Suprapubic skin (tissue), 4 donors: ENCODE data around the gene SCGN. TPM values are rescaled to one million over a fixed set of nuclear protein-coding genes. Genes with fewer than 3 reads are reported as not detected.
"Not testable (repeated sequence)": the region's sequence is repeated elsewhere in the genome, so short reads cannot be mapped to it uniquely, and the experiment has no call there.

ENCODE experiments used
- DNase-seq, 2 donors: peaks; one replicate each; pipeline ENCODE4 v3.0.0-alpha.2; 2019; ENCODE audit warnings: low spot score in 2 of 2
- H3K27ac ChIP-seq: fragments of 200-600 bp; sonication (generic); one replicate; pipeline ENCODE4 v1.5.1; 2019
- H3K27me3 ChIP-seq: fragments of 200-600 bp; sonication (generic); one replicate; pipeline ENCODE4 v1.5.1; 2019
- H3K36me3 ChIP-seq: fragments of 200-600 bp; sonication (generic); one replicate; pipeline ENCODE4 v1.5.1; 2019
- H3K4me1 ChIP-seq: fragments of 200-600 bp; sonication (generic); one replicate; pipeline ENCODE4 v1.5.1; 2019
- H3K4me3 ChIP-seq: fragments of 200-600 bp; sonication (generic); one replicate; pipeline ENCODE4 v1.5.1; 2019; ENCODE audit warnings: mild to moderate bottlenecking
- H3K9me3 ChIP-seq: fragments of 200-600 bp; sonication (generic); one replicate; pipeline ENCODE4 v1.5.1; 2019
- CTCF ChIP-seq, 2 donors: fragments of 200-600 bp in 1 of 2; fragments of 450-650 bp in 1 of 2; sonication (generic) in 1 of 2; IDR thresholded peaks; one replicate each; pipeline ENCODE4 v1.5.1; 2016 to 2019; ENCODE audit warnings: antibody characterized with exemption in 2 of 2, mild to moderate bottlenecking in 1 of 2, moderate library complexity in 1 of 2
- EP300 ChIP-seq: sonication (generic); formaldehyde crosslinking; IDR thresholded peaks from one replicate; pipeline ENCODE4 v1.6.1; 2017; ENCODE audit warnings: antibody characterized with exemption
- POLR2A ChIP-seq, 2 donors: fragments of 450-650 bp; IDR thresholded peaks; one replicate each; pipeline ENCODE4 v1.6.1; 2017; ENCODE audit warnings: antibody characterized with exemption in 2 of 2, mild to moderate bottlenecking in 2 of 2, moderate library complexity in 2 of 2
- POLR2AphosphoS5 ChIP-seq, 3 donors: sonication (generic); formaldehyde crosslinking; IDR thresholded peaks; one replicate each; pipeline ENCODE4 v1.6.1; 2017; ENCODE audit warnings: antibody characterized with exemption in 3 of 3
- WGBS: methylation state at CpG from one replicate; pipeline ENCODE4 v1.1.5; 2018; 5-methylcytosine and 5-hydroxymethylcytosine counted together
- total RNA-seq, 4 donors: library from RNA; depleted of rRNA; stranded (reverse); fragments of >200 nt; gene quantifications; one replicate each; pipeline ENCODE4 v1.1.0, GENCODE V29; 2016

The SCGN gene
- total RNA-seq, 4 donors from 2014 or later = 0.34 TPM; not detected in 3

GRCh38 chr6:25743868-25744267, 91.9 kb downstream of the SCGN start:
- Histone ChIP-seq H3K9me3 (no peaks in the 10 kb centered on the region), H3K36me3 (no peaks in the 10 kb centered on the region), H3K4me3 (no peak overlapping the region), H3K4me1 (no peaks in the 10 kb centered on the region), H3K27me3 (no peaks in the 10 kb centered on the region), H3K27ac (no peak overlapping the region)
- no peak for TF ChIP-seq POLR2A (IDR thresholded peaks at IDR 0.05)
- no peak for TF ChIP-seq EP300
- no peak for TF ChIP-seq POLR2AphosphoS5 (IDR thresholded peaks at IDR 0.05)
- no peak for TF ChIP-seq CTCF (IDR thresholded peaks at IDR 0.05)
- DNase-seq = no peak

- H3K9me3 ChIP-seq = no peaks in the 10 kb centered on the region
- TF ChIP-seq EP300 (no peak), CTCF (IDR thresholded peaks at IDR 0.05) (no peak)
- no peak for DNase-seq
- H3K27ac ChIP-seq = no peak overlapping the region
- H3K4me1 ChIP-seq = no peaks in the 10 kb centered on the region
- WGBS = 58% methylated on average over 4 of the region's 4 CpGs
- H3K27me3 ChIP-seq = no peaks in the 10 kb centered on the region
- H3K4me3 ChIP-seq = no peak overlapping the region
- no peaks in the 10 kb centered on the region for H3K36me3 ChIP-seq
Measured at GRCh38 chr6:25745836-25746235, 93.8 kb downstream of the SCGN start.

GRCh38 chr6:25746968-25747367, 95.0 kb downstream of the SCGN start:
- no peak for DNase-seq
- Histone ChIP-seq H3K27me3 (no peaks in the 10 kb centered on the region), H3K4me1 (no peaks in the 10 kb centered on the region), H3K9me3 (no peaks in the 10 kb centered on the region), H3K36me3 (no peaks in the 10 kb centered on the region), H3K4me3 (no peak overlapping the region), H3K27ac (no peak overlapping the region)
- TF ChIP-seq POLR2AphosphoS5 (IDR thresholded peaks at IDR 0.05) = no peak
- TF ChIP-seq POLR2A (IDR thresholded peaks at IDR 0.05) = no peak
- no peak for TF ChIP-seq EP300
- TF ChIP-seq CTCF (IDR thresholded peaks at IDR 0.05) = no peak
- 83% methylated on average over 1 of the region's 1 CpG for WGBS

- TF ChIP-seq POLR2AphosphoS5 (IDR thresholded peaks at IDR 0.05) = no peak
- no peak for TF ChIP-seq CTCF (IDR thresholded peaks at IDR 0.05)
- TF ChIP-seq EP300 = no peak
- TF ChIP-seq POLR2A (IDR thresholded peaks at IDR 0.05) = no peak
- H3K9me3 ChIP-seq = no peaks in the 10 kb centered on the region
- no peaks in the 10 kb centered on the region for H3K36me3 ChIP-seq
- no peak for DNase-seq
- no peak overlapping the region for H3K4me3 ChIP-seq
- no peaks in the 10 kb centered on the region for H3K4me1 ChIP-seq
- no peaks in the 10 kb centered on the region for H3K27me3 ChIP-seq
- WGBS = 83% methylated on average over 2 of the region's 2 CpGs
- no peak overlapping the region for H3K27ac ChIP-seq
Measured at GRCh38 chr6:25747477-25747876, 95.5 kb downstream of the SCGN start.

GRCh38 chr6:25748049-25748448, 96.0 kb downstream of the SCGN start:
- no peaks in the 10 kb centered on the region for H3K36me3 ChIP-seq
- H3K9me3 ChIP-seq = no peaks in the 10 kb centered on the region
- H3K4me1 ChIP-seq = no peaks in the 10 kb centered on the region
- no peak overlapping the region for H3K27ac ChIP-seq
- H3K4me3 ChIP-seq = no peak overlapping the region
- TF ChIP-seq POLR2AphosphoS5 (IDR thresholded peaks at IDR 0.05) (no peak), EP300 (no peak), POLR2A (IDR thresholded peaks at IDR 0.05) (no peak), CTCF (IDR thresholded peaks at IDR 0.05) (no peak)
- H3K27me3 ChIP-seq = no peaks in the 10 kb centered on the region
- no peak for DNase-seq

- not testable (repeated sequence) for H3K27ac ChIP-seq, H3K9me3 ChIP-seq, H3K4me3 ChIP-seq, H3K36me3 ChIP-seq, H3K27me3 ChIP-seq, DNase-seq, H3K4me1 ChIP-seq
- 78% methylated on average over 17 of the region's 17 CpGs for WGBS
Measured at GRCh38 chr6:25748601-25749517, 96.8 kb downstream of the SCGN start.
